PFSK-1 (cell line): Measurements from ENCODE around the gene ACP1.

Source experiments
- FOXP2 ChIP-seq: optimal IDR thresholded peaks from 2 replicates; pipeline ENCODE3; 2011; ENCODE audit warnings: borderline replicate concordance, control low read depth, inconsistent platforms; ENCODE audit not compliant: insufficient read depth; ENCODE audit errors: extremely low read length, extremely low read depth
- POLR2AphosphoS5 ChIP-seq: IDR thresholded peaks from 2 replicates; pipeline ENCODE4 v1.6.1; 2012; ENCODE audit warnings: low read depth, mild to moderate bottlenecking, control low read depth, low read length, moderate library complexity
- REST ChIP-seq, 2 experiments: IDR thresholded peaks; 2 replicates each; pipeline versions ENCODE4 v1.6.1 to v1.8.0; 2011 to 2012; ENCODE audit warnings: low read depth in 2 of 2, low read length in 2 of 2, control low read depth in 1 of 2, inconsistent platforms in 1 of 2, mild to moderate bottlenecking in 1 of 2, moderate library complexity in 1 of 2; ENCODE audit not compliant: insufficient read depth in 1 of 2
- SIN3A ChIP-seq: IDR thresholded peaks from 2 replicates; pipeline ENCODE4 v1.6.1; 2012; ENCODE audit warnings: mild to moderate bottlenecking, low read length, moderate library complexity, borderline replicate concordance; ENCODE audit not compliant: insufficient read depth
- TAF1 ChIP-seq: IDR thresholded peaks from 2 replicates; pipeline ENCODE4 v1.6.1; 2012; ENCODE audit warnings: low read length, control low read depth, borderline replicate concordance; ENCODE audit not compliant: insufficient read depth

ACP1 gene

GRCh38 chr2:253202-253638, 11.5 kb upstream of the ACP1 start:
- no peak for TF ChIP-seq POLR2AphosphoS5
- TF ChIP-seq FOXP2: no peak
- no peak for TF ChIP-seq TAF1
- no peak for TF ChIP-seq REST (IDR thresholded peaks at IDR 0.05; ENCODE audit: insufficient read depth in 1 of 2, low read depth in 2 of 2, low read length in 2 of 2)
- no peak for TF ChIP-seq SIN3A

GRCh38 chr2:254241-254640, 10.5 kb upstream of the ACP1 start:
- TF ChIP-seq FOXP2 (no peak), POLR2AphosphoS5 (no peak), TAF1 (no peak), SIN3A (no peak), REST (IDR thresholded peaks at IDR 0.05; ENCODE audit: insufficient read depth in 1 of 2, low read depth in 2 of 2, low read length in 2 of 2) (no peak)

GRCh38 chr2:255195-255594, 9.6 kb upstream of the ACP1 start:
- TF ChIP-seq FOXP2: no peak
- TF ChIP-seq REST (IDR thresholded peaks at IDR 0.05; ENCODE audit: insufficient read depth in 1 of 2, low read depth in 2 of 2, low read length in 2 of 2): no peak
- no peak for TF ChIP-seq SIN3A
- TF ChIP-seq TAF1: no peak
- TF ChIP-seq POLR2AphosphoS5: no peak

GRCh38 chr2:256094-256493, 8.7 kb upstream of the ACP1 start:
- TF ChIP-seq SIN3A: no peak
- no peak for TF ChIP-seq REST (IDR thresholded peaks at IDR 0.05; ENCODE audit: insufficient read depth in 1 of 2, low read depth in 2 of 2, low read length in 2 of 2)
- no peak for TF ChIP-seq TAF1
- TF ChIP-seq POLR2AphosphoS5: no peak
- TF ChIP-seq FOXP2: no peak

DNA sequence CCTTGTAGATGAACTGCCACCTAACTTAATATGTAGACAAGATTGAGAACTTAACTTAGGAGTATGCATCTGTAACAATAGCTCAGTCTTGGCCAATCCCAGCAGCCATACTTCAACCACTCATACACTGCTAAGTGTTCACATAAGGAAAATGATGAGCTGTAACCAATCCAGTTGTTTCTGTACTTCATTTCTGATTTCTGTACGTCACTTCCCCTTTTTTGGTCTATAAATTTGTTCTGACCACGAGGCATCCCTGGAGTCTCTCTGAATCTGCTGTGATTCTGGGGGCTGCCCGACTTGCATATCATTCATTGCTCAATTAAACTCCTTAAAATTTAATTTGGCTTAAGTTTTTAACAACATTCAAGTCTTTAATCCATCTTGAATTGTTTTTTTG, 7.3 kb upstream of the ACP1 start:
- TF ChIP-seq SIN3A (no peak), REST (IDR thresholded peaks at IDR 0.05; ENCODE audit: insufficient read depth in 1 of 2, low read depth in 2 of 2, low read length in 2 of 2) (no peak), POLR2AphosphoS5 (no peak), FOXP2 (no peak), TAF1 (no peak)
